Suprapubic skin (tissue), 4 donors: ENCODE results near the gene DNAJC1. TPM values are rescaled to one million over a fixed set of nuclear protein-coding genes. Genes with fewer than 3 reads are reported as not detected.

Experiments
- DNase-seq, 2 donors: peaks; one replicate each; pipeline ENCODE4 v3.0.0-alpha.2; 2019; ENCODE audit warnings: low spot score in 2 of 2
- H3K27ac ChIP-seq: fragments of 200-600 bp; sonication (generic); one replicate; pipeline ENCODE4 v1.5.1; 2019
- H3K27me3 ChIP-seq: fragments of 200-600 bp; sonication (generic); one replicate; pipeline ENCODE4 v1.5.1; 2019
- H3K36me3 ChIP-seq: fragments of 200-600 bp; sonication (generic); one replicate; pipeline ENCODE4 v1.5.1; 2019
- H3K4me1 ChIP-seq: fragments of 200-600 bp; sonication (generic); one replicate; pipeline ENCODE4 v1.5.1; 2019
- H3K4me3 ChIP-seq: fragments of 200-600 bp; sonication (generic); one replicate; pipeline ENCODE4 v1.5.1; 2019; ENCODE audit warnings: mild to moderate bottlenecking
- H3K9me3 ChIP-seq: fragments of 200-600 bp; sonication (generic); one replicate; pipeline ENCODE4 v1.5.1; 2019
- EP300 ChIP-seq: sonication (generic); formaldehyde crosslinking; IDR thresholded peaks from one replicate; pipeline ENCODE4 v1.6.1; 2017; ENCODE audit warnings: antibody characterized with exemption
- POLR2A ChIP-seq, 2 donors: fragments of 450-650 bp; IDR thresholded peaks; one replicate each; pipeline ENCODE4 v1.6.1; 2017; ENCODE audit warnings: antibody characterized with exemption in 2 of 2, mild to moderate bottlenecking in 2 of 2, moderate library complexity in 2 of 2
- POLR2AphosphoS5 ChIP-seq, 3 donors: sonication (generic); formaldehyde crosslinking; IDR thresholded peaks; one replicate each; pipeline ENCODE4 v1.6.1; 2017; ENCODE audit warnings: antibody characterized with exemption in 3 of 3
- WGBS: methylation state at CpG from one replicate; pipeline ENCODE4 v1.1.5; 2018; 5-methylcytosine and 5-hydroxymethylcytosine counted together
- total RNA-seq, 4 donors: library from RNA; depleted of rRNA; stranded (reverse); fragments of >200 nt; gene quantifications; one replicate each; pipeline ENCODE4 v1.1.0, GENCODE V29; 2016
- TF ChIP-seq, protein P1 (sequence below), 2 donors: fragments of 200-600 bp in 1 of 2; fragments of 450-650 bp in 1 of 2; sonication (generic) in 1 of 2; IDR thresholded peaks; one replicate each; pipeline ENCODE4 v1.5.1; 2016 to 2019; ENCODE audit warnings: antibody characterized with exemption in 2 of 2, mild to moderate bottlenecking in 1 of 2, moderate library complexity in 1 of 2

The DNAJC1 gene
- total RNA-seq, 4 donors from 2014 or later = 30.6 to 70.0 (median 61.0) TPM

DNA sequence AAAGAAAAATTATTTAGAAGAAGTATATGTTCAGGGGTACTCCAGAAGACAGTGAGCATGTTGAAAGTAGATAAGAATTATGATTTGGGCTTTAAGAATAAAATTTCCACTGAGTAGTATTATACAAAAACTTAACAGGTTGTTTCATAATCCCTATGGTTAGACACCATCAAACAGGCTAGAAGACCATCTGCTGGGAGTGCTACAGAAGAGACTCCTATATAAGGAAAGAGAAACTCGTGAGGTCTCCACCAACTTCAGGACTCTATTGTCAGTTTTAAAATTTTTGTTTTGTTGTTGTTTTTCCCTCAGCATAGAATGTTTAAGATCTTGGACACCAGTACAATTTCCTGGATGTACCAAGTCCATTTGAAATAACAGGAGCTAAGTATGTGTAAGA, 13.1 kb downstream of the DNAJC1 start:
- H3K27me3 ChIP-seq = no peaks in the 10 kb centered on the region
- 72% methylated on average over 1 of the region's 1 CpG for WGBS

DNA sequence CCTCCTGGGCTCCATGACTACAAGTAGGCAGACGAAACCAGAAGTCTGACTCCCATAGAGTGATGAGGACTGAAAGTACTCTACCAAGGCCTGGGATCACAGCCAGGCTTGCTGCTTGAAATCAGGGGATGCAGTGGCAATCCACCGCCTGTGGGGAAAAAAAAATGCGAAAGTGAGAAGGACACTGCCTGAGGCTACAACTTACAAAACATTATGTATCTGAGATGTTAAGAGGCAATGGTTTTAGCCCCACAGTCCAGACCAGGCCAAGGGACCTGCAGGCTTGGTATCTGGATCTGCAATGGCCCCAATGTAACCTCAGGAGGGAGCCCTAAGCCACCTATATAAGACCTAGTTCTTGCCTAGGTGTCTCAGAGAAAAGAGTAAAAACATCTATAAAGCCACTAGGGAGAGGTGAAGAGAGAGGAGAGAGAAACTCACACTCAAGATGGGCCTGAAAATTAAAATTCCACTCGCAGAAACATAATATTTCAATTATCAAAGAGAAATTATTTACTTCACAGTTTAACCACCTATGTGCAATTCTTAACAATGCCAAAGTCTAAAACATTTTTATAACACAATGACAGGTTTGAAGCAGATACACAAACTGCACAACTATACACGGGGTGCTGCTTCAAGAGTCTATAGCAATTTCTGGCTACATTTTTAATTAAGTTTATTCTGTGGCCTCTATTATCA, 13.9 kb downstream of the DNAJC1 start:
- Histone ChIP-seq H3K27me3 (no peaks in the 10 kb centered on the region), H3K4me3 (no peak overlapping the region), H3K36me3 (no peaks in the 10 kb centered on the region), H3K4me1 (peaks cover 5% of the 10 kb centered on the region), H3K9me3 (no peaks in the 10 kb centered on the region), H3K27ac (no peak overlapping the region)
- no peak for DNase-seq
- 59% methylated on average over 5 of the region's 5 CpGs for WGBS
- TF ChIP-seq, protein P1, sequence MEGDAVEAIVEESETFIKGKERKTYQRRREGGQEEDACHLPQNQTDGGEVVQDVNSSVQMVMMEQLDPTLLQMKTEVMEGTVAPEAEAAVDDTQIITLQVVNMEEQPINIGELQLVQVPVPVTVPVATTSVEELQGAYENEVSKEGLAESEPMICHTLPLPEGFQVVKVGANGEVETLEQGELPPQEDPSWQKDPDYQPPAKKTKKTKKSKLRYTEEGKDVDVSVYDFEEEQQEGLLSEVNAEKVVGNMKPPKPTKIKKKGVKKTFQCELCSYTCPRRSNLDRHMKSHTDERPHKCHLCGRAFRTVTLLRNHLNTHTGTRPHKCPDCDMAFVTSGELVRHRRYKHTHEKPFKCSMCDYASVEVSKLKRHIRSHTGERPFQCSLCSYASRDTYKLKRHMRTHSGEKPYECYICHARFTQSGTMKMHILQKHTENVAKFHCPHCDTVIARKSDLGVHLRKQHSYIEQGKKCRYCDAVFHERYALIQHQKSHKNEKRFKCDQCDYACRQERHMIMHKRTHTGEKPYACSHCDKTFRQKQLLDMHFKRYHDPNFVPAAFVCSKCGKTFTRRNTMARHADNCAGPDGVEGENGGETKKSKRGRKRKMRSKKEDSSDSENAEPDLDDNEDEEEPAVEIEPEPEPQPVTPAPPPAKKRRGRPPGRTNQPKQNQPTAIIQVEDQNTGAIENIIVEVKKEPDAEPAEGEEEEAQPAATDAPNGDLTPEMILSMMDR (IDR thresholded peaks at IDR 0.05) = peak in 1 of 2 donors; percentile 30
- TF ChIP-seq EP300 = no peak

More for the DNA sequence above, 13.1 kb downstream of the DNAJC1 start:
- Histone ChIP-seq H3K4me3 (no peak overlapping the region), H3K27ac (no peak overlapping the region), H3K36me3 (no peaks in the 10 kb centered on the region), H3K9me3 (no peaks in the 10 kb centered on the region), H3K4me1 (peaks cover 5% of the 10 kb centered on the region)
- DNase-seq = no peak
- no peak for TF ChIP-seq POLR2A (IDR thresholded peaks at IDR 0.05)
- TF ChIP-seq, protein P1 (IDR thresholded peaks at IDR 0.05) = no peak
- TF ChIP-seq POLR2AphosphoS5 (IDR thresholded peaks at IDR 0.05) = no peak
- no peak for TF ChIP-seq EP300

DNA sequence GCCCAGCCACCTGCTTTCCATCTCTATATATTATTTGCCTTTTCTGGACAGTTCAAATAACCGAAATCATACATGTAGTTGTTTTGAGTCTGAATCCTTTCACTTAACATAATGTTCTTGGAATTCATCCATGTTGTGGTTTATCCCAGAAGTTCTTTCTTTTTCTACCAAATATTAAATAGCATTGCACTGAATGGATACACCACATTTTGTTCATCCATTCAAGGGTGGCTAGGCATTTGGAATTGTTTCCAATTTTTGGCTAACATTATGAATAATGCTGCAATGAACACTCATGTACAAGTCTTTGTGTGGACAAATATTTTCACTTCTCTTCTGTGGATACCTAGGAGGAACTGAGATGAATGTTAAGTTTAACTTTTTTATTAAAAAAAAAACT, 18.0 kb downstream of the DNAJC1 start:
- Histone ChIP-seq H3K4me1 (peaks cover 5% of the 10 kb centered on the region), H3K9me3 (no peaks in the 10 kb centered on the region), H3K27ac (no peak overlapping the region), H3K4me3 (no peak overlapping the region), H3K36me3 (no peaks in the 10 kb centered on the region), H3K27me3 (no peaks in the 10 kb centered on the region)
- 91% methylated on average over 1 of the region's 1 CpG for WGBS
- TF ChIP-seq POLR2A (IDR thresholded peaks at IDR 0.05) = no peak
- TF ChIP-seq, protein P1 (IDR thresholded peaks at IDR 0.05) = no peak
- no peak for TF ChIP-seq POLR2AphosphoS5 (IDR thresholded peaks at IDR 0.05)
- no peak for TF ChIP-seq EP300
- no peak for DNase-seq

DNA sequence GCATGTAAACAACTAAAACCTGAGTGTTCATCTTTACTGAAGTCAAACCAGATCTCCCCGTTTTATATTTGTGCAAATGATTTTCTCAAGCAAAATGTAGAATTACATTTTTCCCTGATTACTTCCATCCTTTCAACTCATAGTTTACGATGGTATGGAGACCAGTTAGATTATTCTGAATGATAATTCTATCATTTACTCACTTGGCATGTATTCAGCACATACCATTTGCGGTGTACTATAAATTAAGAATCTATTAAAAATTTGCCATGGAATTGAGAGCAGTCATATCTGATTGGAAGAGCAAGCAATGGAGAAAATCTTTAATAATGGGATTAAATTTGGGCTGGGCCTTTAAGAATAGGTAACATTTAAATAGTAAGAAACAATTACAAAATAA, 22.4 kb downstream of the DNAJC1 start:
- Histone ChIP-seq H3K4me3 (no peak overlapping the region), H3K27ac (no peak overlapping the region), H3K9me3 (no peaks in the 10 kb centered on the region), H3K36me3 (no peaks in the 10 kb centered on the region), H3K27me3 (no peaks in the 10 kb centered on the region), H3K4me1 (peaks cover 2% of the 10 kb centered on the region)
- WGBS = 82% methylated on average over 3 of the region's 3 CpGs
- DNase-seq = no peak
- TF ChIP-seq, protein P1 (IDR thresholded peaks at IDR 0.05) = no peak
- TF ChIP-seq POLR2AphosphoS5 (IDR thresholded peaks at IDR 0.05) (no peak), POLR2A (IDR thresholded peaks at IDR 0.05) (no peak), EP300 (no peak)

DNA sequence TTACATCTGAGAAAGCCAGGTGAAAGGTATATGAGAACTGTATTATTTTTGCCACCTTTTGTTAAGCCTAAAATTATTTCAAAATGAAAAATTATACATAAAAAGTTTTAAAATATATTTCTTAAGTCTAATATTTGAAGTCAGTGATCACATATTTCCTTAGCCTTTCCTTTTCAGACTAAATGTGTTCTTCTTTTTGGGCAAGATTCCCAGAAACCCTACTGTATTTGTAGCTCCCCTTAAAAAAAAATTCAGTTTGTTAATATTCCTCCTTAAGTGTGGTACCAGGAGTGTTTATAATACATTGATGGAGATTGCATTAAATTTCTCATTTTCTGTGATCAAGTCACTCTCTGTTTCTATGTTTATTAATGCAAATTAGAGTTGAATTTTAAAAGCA, 22.8 kb downstream of the DNAJC1 start:
- DNase-seq = no peak
- H3K27ac ChIP-seq = no peak overlapping the region
- TF ChIP-seq POLR2A (IDR thresholded peaks at IDR 0.05) = no peak
- TF ChIP-seq POLR2AphosphoS5 (IDR thresholded peaks at IDR 0.05) = no peak
- TF ChIP-seq, protein P1 (IDR thresholded peaks at IDR 0.05) = no peak
- no peak for TF ChIP-seq EP300

More for the DNA sequence above, 22.8 kb downstream of the DNAJC1 start:
- no peaks in the 10 kb centered on the region for H3K27me3 ChIP-seq
- H3K4me3 ChIP-seq = no peak overlapping the region
- H3K9me3 ChIP-seq = no peaks in the 10 kb centered on the region
- peaks cover 2% of the 10 kb centered on the region for H3K4me1 ChIP-seq
- no peaks in the 10 kb centered on the region for H3K36me3 ChIP-seq
